ENCODE measurements around the gene AK2.

DNA sequence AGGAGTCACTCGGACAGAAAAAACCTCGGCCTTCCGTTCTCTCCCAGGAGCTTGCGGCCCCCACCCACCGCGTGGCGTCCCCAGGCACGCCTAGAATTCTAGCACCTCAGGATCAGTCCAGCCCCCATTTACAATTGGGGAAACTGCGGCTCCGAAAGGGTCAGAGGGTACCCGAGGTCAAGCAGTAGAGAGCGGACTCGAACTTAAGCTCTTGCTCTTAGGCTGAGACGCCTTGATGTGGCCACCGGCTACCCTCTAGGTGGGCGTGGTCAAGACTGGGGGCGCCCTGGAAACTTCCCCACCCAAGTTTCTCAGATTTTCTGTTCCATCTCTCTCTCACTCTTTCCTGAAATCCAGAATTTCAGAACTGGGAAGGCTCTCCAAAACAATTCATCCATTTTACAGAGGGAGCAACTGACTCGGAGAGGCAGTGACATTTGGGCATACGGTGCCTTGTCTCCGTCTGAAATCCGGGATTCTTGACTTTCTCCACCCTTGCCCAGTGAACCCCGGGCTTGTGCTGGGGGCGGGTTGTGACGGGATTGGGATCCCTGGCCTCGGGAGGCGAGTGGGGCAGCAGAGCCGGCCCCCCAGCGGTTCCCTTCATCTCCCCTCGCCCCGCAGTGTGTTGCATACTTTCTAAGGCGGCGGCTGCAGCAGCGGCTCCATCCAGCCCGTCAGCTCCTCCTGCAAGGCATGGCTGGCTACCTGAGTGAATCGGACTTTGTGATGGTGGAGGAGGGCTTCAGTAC is 45.0 kb upstream of the AK2 start:
- TF ChIP-seq, protein P1, sequence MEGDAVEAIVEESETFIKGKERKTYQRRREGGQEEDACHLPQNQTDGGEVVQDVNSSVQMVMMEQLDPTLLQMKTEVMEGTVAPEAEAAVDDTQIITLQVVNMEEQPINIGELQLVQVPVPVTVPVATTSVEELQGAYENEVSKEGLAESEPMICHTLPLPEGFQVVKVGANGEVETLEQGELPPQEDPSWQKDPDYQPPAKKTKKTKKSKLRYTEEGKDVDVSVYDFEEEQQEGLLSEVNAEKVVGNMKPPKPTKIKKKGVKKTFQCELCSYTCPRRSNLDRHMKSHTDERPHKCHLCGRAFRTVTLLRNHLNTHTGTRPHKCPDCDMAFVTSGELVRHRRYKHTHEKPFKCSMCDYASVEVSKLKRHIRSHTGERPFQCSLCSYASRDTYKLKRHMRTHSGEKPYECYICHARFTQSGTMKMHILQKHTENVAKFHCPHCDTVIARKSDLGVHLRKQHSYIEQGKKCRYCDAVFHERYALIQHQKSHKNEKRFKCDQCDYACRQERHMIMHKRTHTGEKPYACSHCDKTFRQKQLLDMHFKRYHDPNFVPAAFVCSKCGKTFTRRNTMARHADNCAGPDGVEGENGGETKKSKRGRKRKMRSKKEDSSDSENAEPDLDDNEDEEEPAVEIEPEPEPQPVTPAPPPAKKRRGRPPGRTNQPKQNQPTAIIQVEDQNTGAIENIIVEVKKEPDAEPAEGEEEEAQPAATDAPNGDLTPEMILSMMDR (conservative IDR thresholded peaks at IDR 0.05; ENCODE audit: low read depth, low read length), result no peak
- no peak for TF ChIP-seq EZH2 (IDR thresholded peaks at IDR 0.05; ENCODE audit: low read length, unreplicated experiment)
- TF ChIP-seq EZH2phosphoT487 (IDR thresholded peaks at IDR 0.05; ENCODE audit: borderline replicate concordance, low read length), result no peak

Measured in PC-3 (cell line).